ENCODE results near the gene SLC1A4.

DNA sequence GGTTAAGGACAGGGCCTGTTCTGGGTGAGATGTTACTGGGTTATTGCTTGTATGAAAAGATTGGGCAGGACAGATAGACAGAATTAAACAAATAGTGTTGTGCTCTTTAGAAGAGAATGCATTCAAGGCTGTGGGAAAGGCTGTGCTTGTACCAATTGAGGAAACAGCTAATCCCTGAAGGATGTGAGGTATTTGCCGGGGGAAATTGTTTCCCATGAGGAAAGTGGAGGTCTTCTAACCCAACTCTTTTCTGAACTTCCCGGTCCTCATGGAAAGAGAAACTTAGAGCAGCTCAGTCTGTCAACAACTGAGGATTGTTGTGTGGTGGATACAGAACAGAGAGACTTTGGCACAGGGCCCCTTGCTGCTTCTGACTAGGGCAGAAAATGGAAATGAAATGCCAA, 9.5 kb downstream of the SLC1A4 start:
- TF ChIP-seq CTCF (IDR thresholded peaks at IDR 0.05) (no peak), EP300 (IDR thresholded peaks at IDR 0.05) (no peak), POLR2A (IDR thresholded peaks at IDR 0.05) (no peak)
